Loucy (cell line): Measurements from ENCODE around the gene EPHA8.

Source experiments
- EZH2phosphoT487 ChIP-seq: fragments of 200-600 bp; IDR thresholded peaks from 2 replicates; pipeline ENCODE4 v1.6.1; 2018; ENCODE audit warnings: antibody characterized with exemption, mild to moderate bottlenecking, moderate library complexity, borderline replicate concordance
- TF ChIP-seq, protein P1 (sequence below): fragments of 200-600 bp; sonication (generic); conservative IDR thresholded peaks from 2 replicates; pipeline ENCODE4 v1.5.1; 2014; ENCODE audit warnings: mild to moderate bottlenecking, antibody characterized with exemption, low read length

DNA sequence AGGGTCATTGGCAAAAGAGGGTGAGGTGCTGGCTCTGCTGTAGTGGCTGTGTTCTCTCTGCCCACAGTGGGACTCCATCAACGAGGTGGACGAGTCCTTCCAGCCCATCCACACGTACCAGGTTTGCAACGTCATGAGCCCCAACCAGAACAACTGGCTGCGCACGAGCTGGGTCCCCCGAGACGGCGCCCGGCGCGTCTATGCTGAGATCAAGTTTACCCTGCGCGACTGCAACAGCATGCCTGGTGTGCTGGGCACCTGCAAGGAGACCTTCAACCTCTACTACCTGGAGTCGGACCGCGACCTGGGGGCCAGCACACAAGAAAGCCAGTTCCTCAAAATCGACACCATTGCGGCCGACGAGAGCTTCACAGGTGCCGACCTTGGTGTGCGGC lies 12.9 kb downstream of the EPHA8 start:
- TF ChIP-seq, protein P1, sequence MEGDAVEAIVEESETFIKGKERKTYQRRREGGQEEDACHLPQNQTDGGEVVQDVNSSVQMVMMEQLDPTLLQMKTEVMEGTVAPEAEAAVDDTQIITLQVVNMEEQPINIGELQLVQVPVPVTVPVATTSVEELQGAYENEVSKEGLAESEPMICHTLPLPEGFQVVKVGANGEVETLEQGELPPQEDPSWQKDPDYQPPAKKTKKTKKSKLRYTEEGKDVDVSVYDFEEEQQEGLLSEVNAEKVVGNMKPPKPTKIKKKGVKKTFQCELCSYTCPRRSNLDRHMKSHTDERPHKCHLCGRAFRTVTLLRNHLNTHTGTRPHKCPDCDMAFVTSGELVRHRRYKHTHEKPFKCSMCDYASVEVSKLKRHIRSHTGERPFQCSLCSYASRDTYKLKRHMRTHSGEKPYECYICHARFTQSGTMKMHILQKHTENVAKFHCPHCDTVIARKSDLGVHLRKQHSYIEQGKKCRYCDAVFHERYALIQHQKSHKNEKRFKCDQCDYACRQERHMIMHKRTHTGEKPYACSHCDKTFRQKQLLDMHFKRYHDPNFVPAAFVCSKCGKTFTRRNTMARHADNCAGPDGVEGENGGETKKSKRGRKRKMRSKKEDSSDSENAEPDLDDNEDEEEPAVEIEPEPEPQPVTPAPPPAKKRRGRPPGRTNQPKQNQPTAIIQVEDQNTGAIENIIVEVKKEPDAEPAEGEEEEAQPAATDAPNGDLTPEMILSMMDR, result no peak
- no peak for TF ChIP-seq EZH2phosphoT487
